ENCODE data around the gene ELOVL7. TPM values are rescaled to one million over a fixed set of nuclear protein-coding genes. Genes with fewer than 3 reads are reported as not detected.

Gene ELOVL7
- total and polyA plus RNA-seq, 10 of the 15 experiments (the other 5 are each of a cell fraction or from before 2014, with no cell fraction given) = 0.26 to 1.2 (median 0.92) TPM

DNA sequence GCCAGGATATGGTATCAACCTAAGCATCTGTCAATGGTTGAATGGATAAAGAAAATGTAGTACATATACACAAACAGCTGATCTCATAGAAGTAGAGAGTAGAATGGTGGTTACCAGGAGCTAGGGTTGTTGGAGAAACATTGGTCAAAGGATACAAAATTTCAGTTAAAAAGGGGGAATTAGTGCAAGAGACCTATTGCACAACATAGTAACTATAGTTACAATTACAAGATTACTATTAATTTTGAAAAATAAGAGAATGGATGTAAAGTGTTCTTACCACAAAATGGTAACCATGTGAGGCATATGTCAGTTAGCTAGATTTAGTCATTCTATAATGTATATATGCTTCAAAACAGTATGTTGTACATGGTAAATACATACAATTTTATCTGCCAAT, 28.8 kb upstream of the ELOVL7 start:
- FAIRE-seq = no peak
- H3K4me1 ChIP-seq (ENCODE audit: control insufficient read depth, insufficient read depth, low read length) = no peaks in the 10 kb centered on the region
- ATAC-seq = no peak
- intact Hi-C loops (cut with micrococcal nuclease; ENCODE audit: unreplicated experiment) = no loop called here
- ChIA-PET SMC1A (ENCODE audit: uncharacterized antibody, unreplicated experiment) (interaction anchor here (0.6 kb wide), 1 partner anchor 1602 kb away, joined by 3 read pairs; no protein-coding TSS in a partner anchor), CTCF (interaction anchor here (1.5 kb wide), 1 partner anchor 204 kb away, joined by 3 read pairs; no protein-coding TSS in a partner anchor), POLR2A (no interaction called here), RAD21 (ENCODE audit: unreplicated experiment) (no interaction called here)
- no peaks in the 10 kb centered on the region for H3K79me2 ChIP-seq (ENCODE audit: control insufficient read depth, insufficient read depth, low read length)
- no peak for DNase-seq (ENCODE audit: low read depth, low spot score)
- TF ChIP-seq ZNF622 (IDR thresholded peaks at IDR 0.05) (no peak), CHD1 (IDR thresholded peaks at IDR 0.05; ENCODE audit: low read depth, low read length) (no peak), MEF2B (IDR thresholded peaks at IDR 0.05; ENCODE audit: partially characterized antibody, poor library complexity, severe bottlenecking) (no peak), CEBPZ (IDR thresholded peaks at IDR 0.05; ENCODE audit: low read depth, low read length) (no peak), MYB (IDR thresholded peaks at IDR 0.05; ENCODE audit: borderline replicate concordance, low read depth, low read length) (no peak)
- no peaks in the 10 kb centered on the region for H3K9me3 ChIP-seq (replicated peaks; ENCODE audit: control insufficient read depth, insufficient read depth, low read length)
- in situ Hi-C loops (cut with MboI) = no loop called here
- H3K27ac ChIP-seq (ENCODE audit: control insufficient read depth, insufficient read depth) = no peak overlapping the region
- H2AFZ ChIP-seq (ENCODE audit: control insufficient read depth, low read depth, low read length) = no peak overlapping the region
- H3K4me2 ChIP-seq (ENCODE audit: control insufficient read depth, insufficient read depth) = no peak overlapping the region
- BruUV-seq (replicated peaks) = no TSS peak
- no peaks in the 10 kb centered on the region for H4K20me1 ChIP-seq (ENCODE audit: control insufficient read depth, insufficient read depth)
- no peaks in the 10 kb centered on the region for H3K36me3 ChIP-seq (ENCODE audit: control insufficient read depth in 2 of 2, insufficient read depth in 2 of 2, low read length in 1 of 2)
- H3K4me3 ChIP-seq = no peak overlapping the region
- no peak overlapping the region for H3K9ac ChIP-seq (ENCODE audit: control insufficient read depth, insufficient read depth, low read length)
- H3K27me3 ChIP-seq (replicated peaks in 1 of 2; ENCODE audit: control insufficient read depth in 2 of 2, insufficient read depth in 2 of 2, low read length in 1 of 2) = no peaks in the 10 kb centered on the region
